GM19397 (cell line): Measurements from ENCODE around the gene CLDN14.
"Not testable (repeated sequence)": the region's sequence is repeated elsewhere in the genome, so short reads cannot be mapped to it uniquely, and the experiment has no call there.

Source experiments
- ATAC-seq: cut with Tn5 transposase; IDR thresholded peaks from one replicate; pipeline ENCODE4 v1.9.1; 2021; ENCODE audit warnings: mild to moderate bottlenecking, moderate library complexity; ENCODE audit not compliant: unreplicated experiment

Gene CLDN14

GRCh38 chr21:36502365-36502764 lies 22.4 kb upstream of the CLDN14 start:
- ATAC-seq, result no peak

GRCh38 chr21:36501589-36501892 lies 21.6 kb upstream of the CLDN14 start:
- ATAC-seq, result no peak

- ATAC-seq, result no peak
Measured at GRCh38 chr21:36499578-36500471, 19.9 kb upstream of the CLDN14 start.

- ATAC-seq, result no peak
Measured at GRCh38 chr21:36494557-36494956, 14.6 kb upstream of the CLDN14 start.

- no peak for ATAC-seq
Measured at GRCh38 chr21:36491209-36491910, 11.4 kb upstream of the CLDN14 start.

GRCh38 chr21:36489776-36490165 lies 9.8 kb upstream of the CLDN14 start:
- ATAC-seq, result no peak

- ATAC-seq, result no peak
Measured at GRCh38 chr21:36489103-36489775, 9.3 kb upstream of the CLDN14 start.

GRCh38 chr21:36487641-36488307 lies 7.9 kb upstream of the CLDN14 start:
- ATAC-seq, result no peak

GRCh38 chr21:36486246-36486645 lies 6.3 kb upstream of the CLDN14 start:
- ATAC-seq, result no peak

GRCh38 chr21:36485476-36485875 lies 5.6 kb upstream of the CLDN14 start:
- ATAC-seq, result no peak

GRCh38 chr21:36483095-36483494 lies 3.2 kb upstream of the CLDN14 start:
- no peak for ATAC-seq

GRCh38 chr21:36482673-36483072 lies 2.8 kb upstream of the CLDN14 start:
- no peak for ATAC-seq

GRCh38 chr21:36482181-36482580 lies 2.3 kb upstream of the CLDN14 start:
- no peak for ATAC-seq

GRCh38 chr21:36481639-36482038 lies 1.7 kb upstream of the CLDN14 start:
- no peak for ATAC-seq

- ATAC-seq, result no peak
Measured at GRCh38 chr21:36480618-36481017, 696 bp upstream of the CLDN14 start.

- no peak for ATAC-seq
Measured at GRCh38 chr21:36478941-36479340, 981 bp downstream of the CLDN14 start.

- ATAC-seq, result no peak
Measured at GRCh38 chr21:36478207-36478701, 1.7 kb downstream of the CLDN14 start.

GRCh38 chr21:36477559-36477958 lies 2.4 kb downstream of the CLDN14 start:
- ATAC-seq, result no peak

GRCh38 chr21:36477001-36477400 lies 2.9 kb downstream of the CLDN14 start:
- ATAC-seq, result no peak

- ATAC-seq, result not testable (repeated sequence)
Measured at GRCh38 chr21:36476541-36476940, 3.4 kb downstream of the CLDN14 start.

GRCh38 chr21:36474591-36474990 lies 5.3 kb downstream of the CLDN14 start:
- ATAC-seq, result no peak
